Inflammatory macrophage treated with lipopolysaccharide for 4 hours (primary cell): ENCODE data around the gene SPAG5.

Source experiments
- DNase-seq: peaks from one replicate; pipeline ENCODE4 v3.0.0-alpha.2; 2020

SPAG5 gene, protein sequence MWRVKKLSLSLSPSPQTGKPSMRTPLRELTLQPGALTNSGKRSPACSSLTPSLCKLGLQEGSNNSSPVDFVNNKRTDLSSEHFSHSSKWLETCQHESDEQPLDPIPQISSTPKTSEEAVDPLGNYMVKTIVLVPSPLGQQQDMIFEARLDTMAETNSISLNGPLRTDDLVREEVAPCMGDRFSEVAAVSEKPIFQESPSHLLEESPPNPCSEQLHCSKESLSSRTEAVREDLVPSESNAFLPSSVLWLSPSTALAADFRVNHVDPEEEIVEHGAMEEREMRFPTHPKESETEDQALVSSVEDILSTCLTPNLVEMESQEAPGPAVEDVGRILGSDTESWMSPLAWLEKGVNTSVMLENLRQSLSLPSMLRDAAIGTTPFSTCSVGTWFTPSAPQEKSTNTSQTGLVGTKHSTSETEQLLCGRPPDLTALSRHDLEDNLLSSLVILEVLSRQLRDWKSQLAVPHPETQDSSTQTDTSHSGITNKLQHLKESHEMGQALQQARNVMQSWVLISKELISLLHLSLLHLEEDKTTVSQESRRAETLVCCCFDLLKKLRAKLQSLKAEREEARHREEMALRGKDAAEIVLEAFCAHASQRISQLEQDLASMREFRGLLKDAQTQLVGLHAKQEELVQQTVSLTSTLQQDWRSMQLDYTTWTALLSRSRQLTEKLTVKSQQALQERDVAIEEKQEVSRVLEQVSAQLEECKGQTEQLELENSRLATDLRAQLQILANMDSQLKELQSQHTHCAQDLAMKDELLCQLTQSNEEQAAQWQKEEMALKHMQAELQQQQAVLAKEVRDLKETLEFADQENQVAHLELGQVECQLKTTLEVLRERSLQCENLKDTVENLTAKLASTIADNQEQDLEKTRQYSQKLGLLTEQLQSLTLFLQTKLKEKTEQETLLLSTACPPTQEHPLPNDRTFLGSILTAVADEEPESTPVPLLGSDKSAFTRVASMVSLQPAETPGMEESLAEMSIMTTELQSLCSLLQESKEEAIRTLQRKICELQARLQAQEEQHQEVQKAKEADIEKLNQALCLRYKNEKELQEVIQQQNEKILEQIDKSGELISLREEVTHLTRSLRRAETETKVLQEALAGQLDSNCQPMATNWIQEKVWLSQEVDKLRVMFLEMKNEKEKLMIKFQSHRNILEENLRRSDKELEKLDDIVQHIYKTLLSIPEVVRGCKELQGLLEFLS

GRCh38 chr17:28598799-28599310 lies at the start of gene SPAG5:
Gene SPAG5, minus strand, starts transcription at chr17:28599025. Its CDS starts 79 bp downstream, at chr17:28598946.
- DNase-seq: peak; percentile 92

DNA sequence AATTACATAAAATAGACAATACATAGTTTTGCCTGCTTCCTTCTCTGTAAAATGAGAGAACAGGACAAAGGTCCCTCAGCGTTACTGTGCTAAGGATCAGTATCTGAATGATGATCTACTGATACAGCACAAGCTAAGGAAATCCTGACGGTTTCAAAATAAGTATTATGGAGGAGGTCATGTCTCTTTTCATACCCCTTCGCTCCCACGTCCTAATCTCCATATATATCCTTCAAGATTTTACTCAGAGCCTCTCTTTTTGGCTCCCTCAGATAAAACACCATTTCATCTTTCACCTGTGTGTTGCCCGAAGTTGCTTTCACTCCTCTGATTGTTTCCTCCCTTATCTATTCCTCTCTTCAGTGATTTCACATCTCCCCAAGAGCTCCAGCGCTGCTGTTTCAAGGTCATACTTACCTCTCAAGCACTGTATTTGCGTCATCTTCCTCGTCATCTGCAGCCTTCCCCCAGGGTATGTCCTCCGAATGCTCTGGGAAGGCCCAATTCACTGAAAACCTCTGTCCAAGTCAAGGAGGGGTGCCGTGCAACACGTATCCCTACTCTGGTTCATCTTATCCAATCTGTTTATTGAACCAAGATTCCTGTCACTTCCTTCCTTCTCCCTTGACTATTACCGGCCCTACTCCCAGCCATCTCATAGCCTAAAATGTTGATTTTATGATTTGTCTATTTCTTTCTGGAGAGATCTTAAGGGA lies 47.4 kb upstream of the SPAG5 start:
- DNase-seq: no peak

DNA sequence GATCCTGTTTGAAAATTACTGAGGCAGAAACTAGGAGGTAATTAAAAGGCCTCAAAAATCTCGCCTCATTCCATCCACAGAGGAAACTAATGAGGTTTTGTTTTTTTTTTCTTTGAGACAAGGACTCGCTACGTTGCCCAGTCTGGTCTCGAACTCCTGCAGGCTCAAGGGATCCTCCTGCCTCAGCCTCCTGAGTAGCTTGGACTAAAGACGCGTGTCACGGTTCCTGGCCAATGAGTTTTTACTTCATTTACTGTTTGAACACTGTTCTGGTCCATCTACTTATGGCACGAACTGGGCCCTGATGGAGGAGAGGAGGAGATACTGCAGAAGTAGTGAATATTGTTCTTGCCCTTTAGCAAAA lies 46.7 kb upstream of the SPAG5 start:
- no peak for DNase-seq

DNA sequence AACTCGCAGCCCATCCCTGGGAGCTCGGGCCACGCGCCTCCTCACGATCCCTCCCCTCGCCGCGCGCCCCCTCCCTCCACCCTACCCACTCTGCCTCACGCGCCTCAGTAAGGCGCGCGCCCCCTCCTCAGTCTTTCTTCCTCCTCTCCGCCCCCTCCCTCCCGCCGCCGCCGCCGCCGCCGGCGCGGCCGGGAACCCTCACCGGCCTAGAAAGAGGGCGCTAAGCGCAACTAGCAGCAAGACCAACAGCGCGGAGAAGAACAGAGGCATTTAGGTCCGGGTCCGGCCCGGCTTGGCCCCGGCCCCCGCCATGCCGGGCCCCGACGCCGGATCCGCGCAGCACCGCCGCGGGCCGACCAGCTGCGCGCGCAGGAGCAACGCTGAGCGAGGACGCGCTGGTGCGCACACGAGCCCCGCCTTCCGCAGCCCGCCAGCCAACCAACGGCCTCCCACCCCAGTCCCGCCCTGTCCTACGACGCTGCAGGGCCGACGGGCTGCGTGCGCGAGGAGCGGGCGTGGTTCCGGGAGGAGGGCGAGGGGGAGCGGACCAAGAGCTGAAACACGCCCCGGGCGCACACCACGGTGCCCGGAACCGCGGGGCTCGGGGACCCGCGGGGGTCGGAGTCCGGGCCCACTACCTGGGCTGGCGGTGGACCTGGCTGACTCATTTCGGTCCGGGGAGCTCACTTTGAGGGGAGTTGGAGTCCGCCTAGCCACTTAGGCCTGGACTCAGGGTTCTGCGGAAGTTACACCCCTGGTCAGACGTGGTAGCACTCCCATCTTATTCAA lies 46.2 kb upstream of the SPAG5 start, which contains the start of gene BLTP2:
Gene BLTP2, minus strand, starts transcription at position 372 of the 789 bp plus-strand sequence. Its CDS starts 102 bp downstream, at position 270.
- DNase-seq: peak; percentile 96

- DNase-seq: peak; percentile 79
Observed at GRCh38 chr17:28643983-28644786, 45.4 kb upstream of the SPAG5 start.

DNA sequence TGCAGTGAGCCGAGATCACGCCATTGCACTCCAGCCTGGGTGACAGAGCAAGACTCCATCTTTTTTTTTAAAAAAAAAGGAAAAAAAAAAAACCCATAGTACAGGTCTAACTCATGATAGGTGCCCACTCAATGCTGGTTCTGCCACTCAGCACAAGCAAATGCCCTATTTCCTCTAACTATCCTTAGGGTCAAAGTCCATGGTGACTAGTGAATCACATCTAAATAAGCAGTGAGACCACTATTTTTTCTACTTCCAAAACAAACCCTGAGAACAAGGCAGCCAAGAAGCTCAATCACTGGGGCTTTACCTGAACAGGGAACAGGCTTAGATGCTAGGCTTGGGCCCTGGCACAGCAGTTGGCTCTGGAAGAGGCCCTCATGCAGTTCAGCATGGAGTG lies 42.8 kb upstream of the SPAG5 start:
- DNase-seq: no peak

DNA sequence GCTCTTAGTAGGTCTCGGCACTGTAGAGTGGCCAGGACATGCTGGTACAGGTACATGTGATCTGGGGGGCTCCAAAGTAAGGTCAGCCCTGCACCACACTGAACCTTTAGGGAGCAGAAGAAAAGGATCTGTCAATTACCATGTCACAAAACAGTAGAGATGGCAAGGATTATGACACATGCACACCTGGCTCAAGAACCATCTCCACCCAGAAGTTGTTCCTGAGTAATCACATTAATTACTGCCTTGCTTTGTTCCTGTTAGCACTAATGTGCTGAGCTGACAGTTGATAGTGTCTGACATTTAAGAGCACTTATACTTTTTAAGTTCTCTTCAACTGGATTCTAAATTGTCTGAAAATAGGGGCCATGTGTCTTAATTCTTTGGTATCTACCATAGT lies 36.7 kb upstream of the SPAG5 start:
- DNase-seq: no peak

DNA sequence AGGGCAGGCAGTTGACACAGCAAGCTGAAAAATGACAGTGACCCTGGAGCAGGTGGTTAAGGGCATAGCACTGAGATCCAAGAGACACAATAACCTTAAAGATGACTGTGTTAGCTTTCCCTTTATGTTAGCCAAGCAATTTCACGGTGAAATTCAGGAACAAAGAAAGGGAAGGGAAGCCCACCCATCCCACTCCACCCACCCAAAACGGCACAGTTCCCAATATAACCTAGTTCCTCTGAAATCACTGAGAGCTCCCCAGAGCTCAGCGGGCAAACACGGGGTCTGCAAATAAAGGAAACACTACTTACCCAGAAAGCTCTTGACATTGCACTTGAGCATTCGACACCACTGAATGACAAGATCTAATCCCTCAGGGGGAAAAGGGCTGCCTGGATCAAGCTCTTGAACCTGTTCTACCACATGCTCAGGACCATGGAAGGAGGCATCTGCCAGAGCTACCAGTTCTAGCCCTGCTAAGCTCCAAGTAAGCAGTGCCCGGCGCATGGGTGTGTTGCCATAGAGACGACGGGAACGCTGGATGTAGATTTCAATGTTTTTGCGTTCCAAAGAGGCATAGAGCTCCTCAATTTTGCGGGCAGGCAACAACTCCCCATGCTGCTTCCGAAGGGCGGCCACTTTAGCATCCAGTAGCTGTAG lies 35.5 kb upstream of the SPAG5 start:
- peak; percentile 54 for DNase-seq

DNA sequence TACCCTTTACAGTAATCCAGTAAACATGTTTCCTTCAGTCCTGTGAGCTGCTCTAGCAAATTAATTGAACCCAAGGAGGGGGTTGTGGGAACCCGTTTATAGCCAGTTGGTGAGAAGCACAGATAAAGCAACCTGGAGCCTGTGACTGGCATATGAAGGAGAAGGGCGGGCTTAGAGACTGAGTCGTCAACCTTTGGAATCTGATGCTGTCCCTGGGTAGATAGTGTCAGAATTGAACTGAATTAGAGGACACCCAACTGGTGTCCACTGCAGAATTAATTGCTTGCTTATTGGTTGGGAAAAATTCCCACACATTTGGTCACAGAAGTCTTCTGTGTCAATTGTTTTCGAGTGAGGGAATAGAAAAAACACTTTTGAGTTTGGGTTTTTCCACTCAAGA lies 28.0 kb upstream of the SPAG5 start:
- no peak for DNase-seq

- no peak for DNase-seq
Observed at GRCh38 chr17:28624148-28624547, 25.3 kb upstream of the SPAG5 start.

- no peak for DNase-seq
Observed at GRCh38 chr17:28623696-28624095, 24.9 kb upstream of the SPAG5 start.

GRCh38 chr17:28622186-28622585 lies 23.4 kb upstream of the SPAG5 start:
- DNase-seq: no peak

DNA sequence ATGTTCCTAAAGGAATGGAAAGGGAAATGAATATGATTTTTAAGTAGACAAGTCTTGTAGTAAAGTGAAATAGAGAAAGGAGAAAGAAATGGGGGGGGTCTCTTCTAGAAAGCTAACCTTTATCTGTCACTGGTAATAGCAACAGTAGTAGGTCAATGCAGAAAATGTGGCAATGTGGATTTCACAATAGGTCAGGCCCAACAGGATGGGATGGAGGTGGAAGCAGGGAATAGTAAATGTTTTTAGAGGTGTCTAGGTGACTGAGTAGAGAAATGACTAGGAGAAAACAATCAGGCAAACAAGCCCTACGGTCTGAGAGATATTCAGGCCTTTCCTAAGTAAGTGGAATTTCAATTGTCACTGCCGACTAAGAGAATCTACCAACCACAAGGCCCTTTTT lies 21.2 kb upstream of the SPAG5 start:
- DNase-seq: no peak

DNA sequence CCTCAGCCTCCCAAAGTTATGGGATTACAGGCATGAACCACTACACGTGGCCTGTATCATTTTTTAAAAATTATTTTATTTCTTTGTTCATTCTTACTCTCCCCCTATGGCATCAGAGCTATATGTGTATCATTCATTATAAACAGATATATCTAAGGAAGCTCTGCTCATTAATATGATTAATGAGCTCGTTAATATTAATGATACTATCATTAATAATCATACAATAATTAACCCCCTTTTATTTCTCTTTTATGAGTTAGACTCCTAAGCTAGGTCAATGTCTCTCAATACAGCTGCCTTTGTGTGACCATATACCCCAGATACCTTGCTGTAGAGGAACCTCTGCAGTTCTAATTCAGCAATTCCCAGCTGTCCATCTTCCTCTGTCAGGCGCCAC lies 19.6 kb upstream of the SPAG5 start:
- DNase-seq: no peak

GRCh38 chr17:28616281-28616680 lies 17.5 kb upstream of the SPAG5 start:
- DNase-seq: no peak

DNA sequence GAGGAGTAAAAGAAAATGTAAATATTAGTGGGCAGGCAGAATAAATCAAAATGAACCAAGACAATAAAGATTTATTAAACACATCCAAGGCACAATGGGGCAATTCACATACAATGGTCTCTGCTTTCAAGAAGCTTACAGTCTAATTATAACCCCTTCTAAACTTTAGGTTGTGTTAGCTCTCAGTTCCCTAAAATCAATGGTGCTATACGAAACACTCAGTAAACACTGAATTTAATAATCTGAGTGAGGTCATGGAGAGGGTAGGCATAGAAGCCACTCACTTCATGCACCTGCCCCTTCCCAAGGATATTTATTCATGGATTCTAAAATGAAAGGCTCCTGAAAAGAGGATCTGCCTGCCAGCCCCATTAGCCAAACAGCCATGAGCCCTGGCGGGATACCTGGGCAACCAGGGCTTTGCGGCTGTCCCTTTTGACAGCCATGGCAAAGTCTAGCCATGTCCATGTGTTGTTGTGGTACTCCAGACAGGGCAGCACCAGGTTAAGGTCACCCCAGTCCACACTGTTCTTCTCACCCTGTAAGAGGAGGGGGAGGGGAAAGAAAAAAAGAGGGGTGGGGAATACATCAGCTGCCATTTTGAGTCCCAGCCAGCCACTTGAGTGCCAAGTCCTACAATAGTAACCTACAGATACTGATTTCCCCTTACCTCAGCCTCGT lies 16.6 kb upstream of the SPAG5 start:
- no peak for DNase-seq

GRCh38 chr17:28613931-28614381 lies 15.1 kb upstream of the SPAG5 start, which contains the start of gene RSKR:
Gene RSKR, minus strand, starts transcription at chr17:28614185. Its CDS starts 24 bp downstream, at chr17:28614161.
- DNase-seq: no peak

GRCh38 chr17:28612936-28613872 lies 14.4 kb upstream of the SPAG5 start:
- peak; percentile 28 for DNase-seq
